H9 (cell line): ENCODE data around the gene SLC25A39. TPM values are rescaled to one million over a fixed set of nuclear protein-coding genes. Genes with fewer than 3 reads are reported as not detected.

Source experiments
- DNase-seq: peaks from one replicate; pipeline ENCODE4 v3.0.0-alpha.2; 2017
- H2AFZ ChIP-seq: one replicate; pipeline ENCODE4 v1.6.1; 2013; ENCODE audit warnings: mild to moderate bottlenecking, low read length, control low read depth, moderate library complexity
- H2AK5ac ChIP-seq: 2 replicates; pipeline ENCODE4 v1.6.1; 2013; ENCODE audit warnings: low read length, control low read depth, mixed read lengths; ENCODE audit not compliant: insufficient read length
- H2BK120ac ChIP-seq: one replicate; pipeline ENCODE4 v1.6.1; 2013; ENCODE audit warnings: low read depth, mild to moderate bottlenecking, low read length, control low read depth, inconsistent platforms; ENCODE audit not compliant: poor library complexity, severe bottlenecking
- H2BK12ac ChIP-seq: 2 replicates; pipeline ENCODE4 v1.6.1; 2013; ENCODE audit warnings: low read length, control low read depth, mixed read lengths, low read depth; ENCODE audit not compliant: insufficient read length
- H2BK15ac ChIP-seq: 2 replicates; pipeline ENCODE4 v1.6.1; 2013; ENCODE audit warnings: low read depth, low read length, control low read depth
- H2BK20ac ChIP-seq: one replicate; pipeline ENCODE4 v1.6.1; 2013; ENCODE audit warnings: low read depth, mild to moderate bottlenecking, low read length, control low read depth, inconsistent platforms; ENCODE audit not compliant: poor library complexity, severe bottlenecking
- H2BK5ac ChIP-seq: 2 replicates; pipeline ENCODE4 v1.6.1; 2013; ENCODE audit warnings: low read length, control low read depth, mixed read lengths; ENCODE audit not compliant: insufficient read length
- H3K14ac ChIP-seq: 2 replicates; pipeline ENCODE4 v1.6.1; 2013; ENCODE audit warnings: low read length, control low read depth; ENCODE audit not compliant: insufficient read depth
- H3K18ac ChIP-seq: 2 replicates; pipeline ENCODE4 v1.6.1; 2013; ENCODE audit warnings: low read depth, mild to moderate bottlenecking, mixed read lengths, low read length, control low read depth; ENCODE audit not compliant: insufficient read length
- H3K23ac ChIP-seq: 2 replicates; pipeline ENCODE4 v1.6.1; 2013; ENCODE audit warnings: low read length, control low read depth, mixed read lengths, low read depth; ENCODE audit not compliant: insufficient read length
- H3K23me2 ChIP-seq: 2 replicates; pipeline ENCODE4 v1.6.1; 2013; ENCODE audit warnings: low read depth, mild to moderate bottlenecking, mixed read lengths, low read length, control low read depth; ENCODE audit not compliant: insufficient read length, poor library complexity, severe bottlenecking
- H3K27ac ChIP-seq: 2 replicates; pipeline ENCODE4 v1.5.1; 2013; ENCODE audit warnings: low read length, control low read depth, mixed read lengths, low read depth; ENCODE audit not compliant: insufficient read length
- H3K27me3 ChIP-seq: 2 replicates; pipeline ENCODE4 v1.6.1; 2013; ENCODE audit warnings: low read length, control low read depth, inconsistent platforms; ENCODE audit not compliant: insufficient read depth
- H3K4ac ChIP-seq: 2 replicates; pipeline ENCODE4 v1.6.1; 2013; ENCODE audit warnings: low read depth, mild to moderate bottlenecking, control low read depth, inconsistent platforms, low read length, moderate library complexity
- H3K4me1 ChIP-seq: 2 replicates; pipeline ENCODE4 v1.6.1; 2013; ENCODE audit warnings: low read length, control low read depth, inconsistent platforms; ENCODE audit not compliant: insufficient read depth
- H3K4me2 ChIP-seq: 2 replicates; pipeline ENCODE4 v1.6.1; 2013; ENCODE audit warnings: low read length, control low read depth, mixed read lengths; ENCODE audit not compliant: insufficient read length, insufficient read depth
- H3K56ac ChIP-seq: 2 replicates; pipeline ENCODE4 v1.6.1; 2013; ENCODE audit warnings: low read depth, mild to moderate bottlenecking, mixed read lengths, low read length, control low read depth; ENCODE audit not compliant: insufficient read length
- H3K79me1 ChIP-seq: 2 replicates; pipeline ENCODE4 v1.6.1; 2013; ENCODE audit warnings: low read depth, mild to moderate bottlenecking, moderate library complexity, low read length, control low read depth, inconsistent platforms; ENCODE audit not compliant: insufficient read depth, poor library complexity, severe bottlenecking
- H3K79me2 ChIP-seq: 2 replicates; pipeline ENCODE4 v1.6.1; 2013; ENCODE audit warnings: low read length, control low read depth, inconsistent platforms; ENCODE audit not compliant: insufficient read depth
- H3K9ac ChIP-seq: 2 replicates; pipeline ENCODE4 v1.6.1; 2013; ENCODE audit warnings: low read length, control low read depth, mixed read lengths; ENCODE audit not compliant: insufficient read length; ENCODE audit errors: extremely low read depth
- H3K9me3 ChIP-seq: one replicate; pipeline ENCODE4 v1.6.1; 2013; ENCODE audit warnings: low read depth, low read length, inconsistent platforms; ENCODE audit not compliant: control insufficient read depth
- H3T11ph ChIP-seq: one replicate; pipeline ENCODE4 v1.6.1; 2013; ENCODE audit warnings: mild to moderate bottlenecking, low read length, control low read depth, inconsistent platforms
- H4K20me1 ChIP-seq: one replicate; pipeline ENCODE4 v1.6.1; 2013; ENCODE audit not compliant: control insufficient read depth, insufficient read length, insufficient read depth
- H4K5ac ChIP-seq: 2 replicates; pipeline ENCODE4 v1.6.1; 2013; ENCODE audit warnings: low read depth, mild to moderate bottlenecking, mixed read lengths, low read length, control low read depth; ENCODE audit not compliant: insufficient read length
- H4K8ac ChIP-seq: replicated peaks from 2 replicates; pipeline ENCODE4 v1.6.1; 2013; ENCODE audit warnings: low read length, control low read depth, mixed read lengths, low read depth; ENCODE audit not compliant: insufficient read length
- H4K91ac ChIP-seq: 2 replicates; pipeline ENCODE4 v1.6.1; 2013; ENCODE audit warnings: low read depth, mild to moderate bottlenecking, moderate library complexity, mixed read lengths, low read length, control low read depth; ENCODE audit not compliant: insufficient read length
- H3K27ac Mint-ChIP-seq, 3 experiments: 2 replicates in 2 of 3; 3 replicates in 1 of 3; pipeline ENCODE4 v1.8.0; 2020 to 2021; ENCODE audit warnings: mixed read lengths in 3 of 3, mild to moderate bottlenecking in 1 of 3, moderate library complexity in 1 of 3
- H3K27me3 Mint-ChIP-seq: 2 replicates; pipeline ENCODE4 v1.8.0; 2021; ENCODE audit warnings: low read depth, mild to moderate bottlenecking, moderate library complexity, mixed read lengths
- H3K36me3 Mint-ChIP-seq, 3 experiments: 2 replicates in 2 of 3; 3 replicates in 1 of 3; pipeline ENCODE4 v1.8.0; 2020 to 2021; ENCODE audit warnings: low read depth in 3 of 3, mixed read lengths in 3 of 3; ENCODE audit not compliant: insufficient read depth in 1 of 3
- H3K4me1 Mint-ChIP-seq, 2 experiments: 2 replicates each; pipeline ENCODE4 v1.8.0; 2020; ENCODE audit warnings: mixed read lengths in 2 of 2
- H3K4me3 Mint-ChIP-seq, 2 experiments: 2 replicates in 1 of 2; 3 replicates in 1 of 2; pipeline ENCODE4 v1.8.0; 2020 to 2021; ENCODE audit warnings: mild to moderate bottlenecking in 2 of 2, mixed read lengths in 2 of 2, moderate library complexity in 1 of 2
- H3K9me3 Mint-ChIP-seq, 2 experiments: 2 replicates in 1 of 2; 3 replicates in 1 of 2; pipeline ENCODE4 v1.8.0; 2020; ENCODE audit warnings: mild to moderate bottlenecking in 2 of 2, mixed read lengths in 2 of 2, moderate library complexity in 1 of 2
- WGBS: extraction: QIAGEN DNeasy Blood & Tissue Kit; methylation state at CpG from one replicate; pipeline ENCODE4 v1.1.7; 2013; ENCODE audit warnings: missing lambda C conversion rate, low lambda C conversion rate, mixed read lengths; ENCODE audit not compliant: insufficient read length; ENCODE audit errors: extremely low coverage; 5-methylcytosine and 5-hydroxymethylcytosine counted together
- total RNA-seq: library from RNA; stranded (reverse); gene quantifications from 2 replicates; pipeline ENCODE4 v1.2.1, GENCODE V29; 2021
- TF ChIP-seq, protein P1 (sequence below): fragments of 200-600 bp; sonication (generic); conservative IDR thresholded peaks from 3 replicates; pipeline ENCODE4 v1.8.0; 2021; ENCODE audit warnings: antibody characterized with exemption, mild to moderate bottlenecking

SLC25A39 gene
- total RNA-seq, 1 experiment from 2014 or later: 227 TPM

DNA sequence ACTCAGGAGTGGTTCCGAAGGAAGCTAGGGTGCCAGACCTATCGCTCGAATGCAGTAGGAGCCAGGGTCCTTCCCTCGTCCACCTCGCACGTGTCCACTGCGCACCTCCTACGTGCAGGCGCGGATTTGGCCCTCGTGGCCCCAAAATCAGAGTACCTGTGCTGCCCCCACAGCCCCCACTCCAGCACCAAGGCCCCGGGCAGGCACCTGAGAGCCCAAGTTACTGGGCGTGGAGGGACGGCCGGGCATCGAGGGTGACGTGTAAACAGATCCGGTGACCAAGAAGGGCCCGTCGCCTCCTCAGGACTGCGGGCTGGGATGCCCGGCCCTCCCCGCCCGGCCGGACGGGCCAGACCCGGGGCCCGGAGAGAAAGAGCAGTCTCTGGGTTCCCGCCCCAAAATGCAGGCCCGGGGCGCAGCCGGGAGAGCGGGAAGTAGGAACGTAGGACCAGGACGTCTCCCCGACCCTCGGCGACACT is 492 bp downstream of the SLC25A39 start:
- H3K4ac ChIP-seq: no peak overlapping the region
- TF ChIP-seq, protein P1, sequence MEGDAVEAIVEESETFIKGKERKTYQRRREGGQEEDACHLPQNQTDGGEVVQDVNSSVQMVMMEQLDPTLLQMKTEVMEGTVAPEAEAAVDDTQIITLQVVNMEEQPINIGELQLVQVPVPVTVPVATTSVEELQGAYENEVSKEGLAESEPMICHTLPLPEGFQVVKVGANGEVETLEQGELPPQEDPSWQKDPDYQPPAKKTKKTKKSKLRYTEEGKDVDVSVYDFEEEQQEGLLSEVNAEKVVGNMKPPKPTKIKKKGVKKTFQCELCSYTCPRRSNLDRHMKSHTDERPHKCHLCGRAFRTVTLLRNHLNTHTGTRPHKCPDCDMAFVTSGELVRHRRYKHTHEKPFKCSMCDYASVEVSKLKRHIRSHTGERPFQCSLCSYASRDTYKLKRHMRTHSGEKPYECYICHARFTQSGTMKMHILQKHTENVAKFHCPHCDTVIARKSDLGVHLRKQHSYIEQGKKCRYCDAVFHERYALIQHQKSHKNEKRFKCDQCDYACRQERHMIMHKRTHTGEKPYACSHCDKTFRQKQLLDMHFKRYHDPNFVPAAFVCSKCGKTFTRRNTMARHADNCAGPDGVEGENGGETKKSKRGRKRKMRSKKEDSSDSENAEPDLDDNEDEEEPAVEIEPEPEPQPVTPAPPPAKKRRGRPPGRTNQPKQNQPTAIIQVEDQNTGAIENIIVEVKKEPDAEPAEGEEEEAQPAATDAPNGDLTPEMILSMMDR: no peak
- Mint-ChIP-seq H3K36me3 (peaks cover 20 to 44% (median 30%) of the 10 kb centered on the region in 3 experiments), H3K4me3 (peak overlapping the region; percentile 88 to 94), H3K27me3 (peaks cover 19% of the 10 kb centered on the region), H3K9me3 (no peaks in the 10 kb centered on the region), H3K4me1 (peaks cover 6 to 19% of the 10 kb centered on the region in 2 experiments), H3K27ac (no peak overlapping the region; a peak in 1 of 7 replicates)
- H3K27me3 ChIP-seq: no peaks in the 10 kb centered on the region
- no peak for DNase-seq
- H3K79me1 ChIP-seq: peaks cover 4% of the 10 kb centered on the region
- no peak overlapping the region for H3K23ac ChIP-seq
- no peaks in the 10 kb centered on the region for H3K4me1 ChIP-seq
- H2BK15ac ChIP-seq: no peak overlapping the region
- H3K79me2 ChIP-seq: peaks cover 4% of the 10 kb centered on the region; the same call in 1 of the 2 replicates
- H3K27ac ChIP-seq: no peak overlapping the region
- no peak overlapping the region for H2AK5ac ChIP-seq
- H4K20me1 ChIP-seq: no peaks in the 10 kb centered on the region
- H3T11ph ChIP-seq: no peak overlapping the region
- H3K4me2 ChIP-seq: peak overlapping the region; percentile 76
- H2BK20ac ChIP-seq: no peak overlapping the region
- H4K8ac ChIP-seq: no peak overlapping the region
- H4K91ac ChIP-seq: no peak overlapping the region
- peak overlapping the region; percentile 57 for H3K9ac ChIP-seq
- peak overlapping the region; percentile 51 for H3K14ac ChIP-seq
- H3K18ac ChIP-seq: peak overlapping the region; percentile 22
- no peak overlapping the region for H2BK5ac ChIP-seq
- no peak overlapping the region for H2AFZ ChIP-seq
- H3K56ac ChIP-seq: no peak overlapping the region
- no peak overlapping the region for H2BK12ac ChIP-seq
- H3K9me3 ChIP-seq: no peaks in the 10 kb centered on the region
- no CpG with 5 or more reads among the region's 38 CpGs for WGBS
- no peak overlapping the region for H4K5ac ChIP-seq
- H3K23me2 ChIP-seq: peaks cover 13% of the 10 kb centered on the region
- H2BK120ac ChIP-seq: no peak overlapping the region
